ENCODE measurements around the gene ADAM12.

GRCh38 chr10:126235979-126236851, 152.1 kb downstream of the ADAM12 start:
- TF ChIP-seq CTCF (IDR thresholded peaks at IDR 0.05): no peak
- TF ChIP-seq POLR2A (IDR thresholded peaks at IDR 0.05): no peak

Measured in uterus (tissue), 2 donors.